Left lung (tissue), 10 donors: ENCODE results near the gene FAM24B. TPM values are rescaled to one million over a fixed set of nuclear protein-coding genes. Genes with fewer than 3 reads are reported as not detected.

Experiments used
- ATAC-seq: fragments of 200-7000 bp; cut with Tn5 transposase; one replicate; pipeline ENCODE4 v1.9.1; 2020; ENCODE audit warnings: moderate library complexity
- DNase-seq, 4 donors: peaks; one replicate each; pipeline ENCODE4 v3.0.0-alpha.2; 2013 to 2020
- H3K27ac ChIP-seq, 2 donors: fragments of 200-600 bp; sonication (generic) in 1 of 2; one replicate each; pipeline versions ENCODE4 v1.5.0 to v1.8.0; 2020 to 2021
- H3K27me3 ChIP-seq, 2 donors: fragments of 200-600 bp; sonication (generic) in 1 of 2; one replicate each; pipeline versions ENCODE4 v1.5.0 to v1.8.0; 2020 to 2021
- H3K36me3 ChIP-seq, 2 donors: fragments of 200-600 bp; sonication (generic) in 1 of 2; one replicate each; pipeline versions ENCODE4 v1.5.0 to v1.8.0; 2020 to 2021
- H3K4me1 ChIP-seq, 2 donors: fragments of 200-600 bp; one replicate each; pipeline ENCODE4 v1.8.0; 2021
- H3K4me3 ChIP-seq, 2 donors: fragments of 200-600 bp; sonication (generic) in 1 of 2; one replicate each; pipeline versions ENCODE4 v1.5.0 to v1.8.0; 2020 to 2021; ENCODE audit warnings: mild to moderate bottlenecking in 1 of 2
- H3K9me3 ChIP-seq, 2 donors: fragments of 200-600 bp; sonication (generic) in 1 of 2; one replicate each; pipeline versions ENCODE4 v1.5.0 to v1.8.0; 2020 to 2021
- CTCF ChIP-seq, 2 donors: fragments of 200-600 bp; sonication (generic) in 1 of 2; IDR thresholded peaks; one replicate each; pipeline versions ENCODE4 v1.5.0 to v1.8.0; 2021; ENCODE audit warnings: antibody characterized with exemption in 2 of 2
- intact Hi-C, 2 donors: fragments of 100-400 bp; cut with DNase I; formaldehyde crosslinking; loops; one replicate each; pipeline versions ENCODE4 v1.11.2 to v1.14.2; 2022
- polyA plus RNA-seq, 6 donors: library from polyadenylated mRNA; unstranded; fragments of 120-200 nt; gene quantifications; one replicate each; pipeline ENCODE4 v1.2.1, GENCODE V29; 2013; ENCODE audit not compliant: insufficient read length in 6 of 6
- total RNA-seq, 2 donors: library from RNA; stranded (reverse); fragmentation: NEBNext Ultra II Directional; extraction: Animal tissue kit (Norgen Biotek cat#: 25700); gene quantifications; one replicate each; pipeline ENCODE4 v1.2.1, GENCODE V29; 2021
- donor health status: DM: no; HTN: yes; CAD: no.
- donor health status: DM: no; HTN: no; CAD: no.

The FAM24B gene
- total and polyA plus RNA-seq, 8 donors: 3.0 to 10.1 (median 7.6) TPM

- TF ChIP-seq CTCF (IDR thresholded peaks at IDR 0.05): no peak
- Histone ChIP-seq H3K4me3 (no peak within 1 kb of the TSS), H3K27ac (no peak within 1 kb of the TSS), H3K4me1 (no peaks in the 10 kb centered on the region), H3K27me3 (no peaks in the 10 kb centered on the region), H3K9me3 (peaks cover 0 to 3% of the 10 kb centered on the region in 2 donors), H3K36me3 (peaks cover 0 to 4% of the 10 kb centered on the region in 2 donors)
- no peak for DNase-seq
- ATAC-seq: no peak
- intact Hi-C loops: no loop called here
These were observed 33.5 kb downstream of the FAM24B start, which contains the start of gene CUZD1 for GRCh38 chr10:122845783-122846332. Gene CUZD1 (minus strand): TSS chr10:122845857. CDS start chr10:122845843, 14 bp downstream.

- no peak for TF ChIP-seq CTCF (IDR thresholded peaks at IDR 0.05)
- ATAC-seq (no peak), DNase-seq (no peak)
- Histone ChIP-seq H3K4me1 (no peaks in the 10 kb centered on the region), H3K27me3 (no peaks in the 10 kb centered on the region), H3K9me3 (peaks cover 0 to 3% of the 10 kb centered on the region in 2 donors), H3K36me3 (peaks cover 0 to 4% of the 10 kb centered on the region in 2 donors), H3K27ac (no peak overlapping the region), H3K4me3 (no peak overlapping the region)
- intact Hi-C loops: no loop called here
These were observed 35.2 kb downstream of the FAM24B start for GRCh38 chr10:122844146-122844545.

- intact Hi-C loops: no loop called here
- TF ChIP-seq CTCF (IDR thresholded peaks at IDR 0.05): no peak
- no peaks in the 10 kb centered on the region for H3K27me3 ChIP-seq
- DNase-seq (no peak), ATAC-seq (no peak)
- no peak overlapping the region for H3K27ac ChIP-seq
- H3K4me1 ChIP-seq: no peaks in the 10 kb centered on the region
- peaks cover 0 to 3% of the 10 kb centered on the region in 2 donors for H3K9me3 ChIP-seq
- peaks cover 0 to 10% of the 10 kb centered on the region in 2 donors for H3K36me3 ChIP-seq
- no peak overlapping the region for H3K4me3 ChIP-seq
These were observed 37.8 kb downstream of the FAM24B start for GRCh38 chr10:122841569-122841968.

GRCh38 chr10:122839505-122839904 is 39.9 kb downstream of the FAM24B start:
- no peaks in the 10 kb centered on the region for H3K27me3 ChIP-seq
- DNase-seq (no peak), ATAC-seq (no peak)
- TF ChIP-seq CTCF (IDR thresholded peaks at IDR 0.05): no peak
- H3K4me3 ChIP-seq: no peak overlapping the region
- peaks cover 0 to 11% of the 10 kb centered on the region in 2 donors for H3K36me3 ChIP-seq
- no peaks in the 10 kb centered on the region for H3K4me1 ChIP-seq
- H3K27ac ChIP-seq: no peak overlapping the region
- H3K9me3 ChIP-seq: peaks cover 0 to 3% of the 10 kb centered on the region in 2 donors
- intact Hi-C loops: no loop called here

GRCh38 chr10:122838880-122839279 is 40.5 kb downstream of the FAM24B start:
- H3K4me1 ChIP-seq: no peaks in the 10 kb centered on the region
- TF ChIP-seq CTCF (IDR thresholded peaks at IDR 0.05): no peak
- no peak overlapping the region for H3K4me3 ChIP-seq
- DNase-seq (no peak), ATAC-seq (no peak)
- intact Hi-C loops: no loop called here
- peaks cover 0 to 3% of the 10 kb centered on the region in 2 donors for H3K9me3 ChIP-seq
- H3K27ac ChIP-seq: no peak overlapping the region
- H3K27me3 ChIP-seq: no peaks in the 10 kb centered on the region
- peaks cover 0 to 12% of the 10 kb centered on the region in 2 donors for H3K36me3 ChIP-seq
